GM18508 (cell line): Measurements from ENCODE around the gene RIN1.
"Not testable (repeated sequence)": the region's sequence is repeated elsewhere in the genome, so short reads cannot be mapped to it uniquely, and the experiment has no call there.

ENCODE experiments used
- ATAC-seq: cut with Tn5 transposase; IDR thresholded peaks from one replicate; pipeline ENCODE4 v1.9.1; 2021; ENCODE audit warnings: moderate number of reproducible peaks; ENCODE audit not compliant: insufficient read depth, unreplicated experiment

RIN1 gene

DNA sequence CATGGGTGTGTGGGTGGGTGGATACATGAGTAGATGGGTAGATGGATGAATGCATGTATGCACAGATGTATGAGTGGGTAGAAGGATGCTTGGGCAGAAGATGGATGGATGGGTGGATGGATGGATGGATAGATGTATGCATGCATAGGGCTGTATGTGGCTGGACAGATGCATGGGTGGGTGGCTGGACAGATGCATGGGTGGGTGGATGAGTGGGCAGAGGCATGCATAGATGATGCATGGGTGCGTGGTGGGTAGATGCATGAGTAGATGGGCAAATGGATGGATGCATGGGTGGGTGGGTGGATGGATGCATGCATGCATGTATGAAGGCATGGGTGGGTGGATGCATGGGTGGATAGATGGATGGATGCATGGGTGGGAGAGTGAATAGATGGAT, 12.6 kb downstream of the RIN1 start:
- no peak for ATAC-seq

- no peak for ATAC-seq
Observed at GRCh38 chr11:66322732-66323427, 13.4 kb downstream of the RIN1 start.

DNA sequence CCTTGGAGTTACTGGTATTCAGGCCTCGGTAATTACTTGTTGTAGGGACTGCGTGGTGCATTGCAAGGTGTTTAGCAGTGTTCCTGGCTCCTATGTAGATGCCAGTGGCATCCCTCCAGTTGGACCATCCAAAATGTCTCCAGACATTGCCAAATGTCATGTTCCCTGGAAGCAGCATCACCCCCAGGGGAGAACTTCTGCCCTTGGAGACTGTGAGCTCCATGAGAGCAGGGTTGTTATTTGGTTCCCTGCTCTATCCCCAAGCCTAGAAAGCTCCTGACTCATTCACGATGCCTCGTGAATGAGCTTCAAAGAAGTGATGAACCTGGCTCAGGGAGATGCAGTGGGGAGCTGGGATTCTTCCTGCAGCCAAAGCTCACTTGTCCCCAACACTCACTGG, 14.6 kb downstream of the RIN1 start:
- ATAC-seq, result no peak

DNA sequence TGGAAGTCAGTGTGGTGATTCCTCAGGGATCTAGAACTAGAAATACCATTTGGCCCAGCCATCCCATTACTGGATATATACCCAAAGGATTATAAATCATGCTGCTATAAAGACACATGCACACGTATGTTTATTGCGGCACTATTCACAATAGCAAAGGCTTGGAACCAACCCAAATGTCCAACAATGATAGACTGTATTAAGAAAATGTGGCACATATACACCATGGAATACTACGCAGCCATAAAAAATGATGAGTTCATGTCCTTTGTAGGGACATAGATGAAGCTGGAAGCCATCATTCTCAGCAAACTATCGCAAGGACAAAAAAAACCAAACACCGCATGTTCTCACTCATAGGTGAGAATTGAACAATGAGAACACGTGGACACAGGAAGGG, 15.5 kb downstream of the RIN1 start:
- not testable (repeated sequence) for ATAC-seq

GRCh38 chr11:66320289-66320688, 15.9 kb downstream of the RIN1 start:
- ATAC-seq, result not testable (repeated sequence)

GRCh38 chr11:66318600-66318970, 17.6 kb downstream of the RIN1 start:
- ATAC-seq, result no peak

- ATAC-seq, result no peak
Observed at GRCh38 chr11:66317723-66318599, 18.3 kb downstream of the RIN1 start.

DNA sequence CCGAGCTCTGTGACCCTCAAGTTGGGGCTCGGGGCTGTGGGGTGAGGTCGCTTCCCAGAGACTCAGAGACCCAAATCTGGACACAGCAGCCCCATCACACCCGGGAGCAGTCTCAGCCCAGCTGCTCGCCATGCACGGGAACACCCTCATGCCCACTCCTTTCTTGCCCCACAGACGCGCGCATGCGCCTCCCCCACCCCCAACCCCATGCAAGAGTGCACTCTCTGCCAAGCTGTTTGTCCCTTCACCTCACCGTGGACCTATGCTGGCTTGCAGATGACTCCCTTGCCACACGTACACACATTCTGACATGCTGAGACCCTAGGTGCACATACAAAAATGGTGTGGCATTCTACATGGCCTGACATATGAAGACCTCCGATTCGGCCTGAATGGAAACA, 18.9 kb downstream of the RIN1 start:
- no peak for ATAC-seq

DNA sequence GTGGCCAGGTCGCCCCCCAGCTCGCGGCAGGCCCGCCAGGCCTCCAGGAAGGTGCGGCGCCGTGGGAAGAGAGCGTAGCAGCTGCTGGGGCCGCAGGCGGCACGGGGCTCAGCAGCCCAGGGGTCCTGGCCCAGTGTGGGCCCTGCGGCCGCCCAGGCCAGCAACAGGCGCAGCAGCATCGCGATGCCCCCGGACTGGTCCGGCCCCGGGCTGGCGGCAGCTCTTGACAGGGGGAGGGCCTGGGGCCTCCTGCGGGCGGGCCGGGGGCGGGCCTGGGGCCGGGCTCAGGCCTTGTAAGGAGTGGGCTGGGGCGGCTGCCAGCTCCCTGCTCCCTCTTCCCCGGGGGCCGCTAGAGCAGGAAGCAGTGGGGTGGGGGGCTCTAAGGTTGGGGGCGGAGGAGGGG, 19.4 kb downstream of the RIN1 start, which contains the start of gene CD248:
Gene CD248 (minus strand): TSS at position 196 of the 403 bp plus-strand sequence. CDS start 17 bp downstream, at position 179.
- ATAC-seq, result no peak

GRCh38 chr11:66315921-66316811, 20.1 kb downstream of the RIN1 start:
- no peak for ATAC-seq

GRCh38 chr11:66315498-66315885, 20.7 kb downstream of the RIN1 start:
- no peak for ATAC-seq

DNA sequence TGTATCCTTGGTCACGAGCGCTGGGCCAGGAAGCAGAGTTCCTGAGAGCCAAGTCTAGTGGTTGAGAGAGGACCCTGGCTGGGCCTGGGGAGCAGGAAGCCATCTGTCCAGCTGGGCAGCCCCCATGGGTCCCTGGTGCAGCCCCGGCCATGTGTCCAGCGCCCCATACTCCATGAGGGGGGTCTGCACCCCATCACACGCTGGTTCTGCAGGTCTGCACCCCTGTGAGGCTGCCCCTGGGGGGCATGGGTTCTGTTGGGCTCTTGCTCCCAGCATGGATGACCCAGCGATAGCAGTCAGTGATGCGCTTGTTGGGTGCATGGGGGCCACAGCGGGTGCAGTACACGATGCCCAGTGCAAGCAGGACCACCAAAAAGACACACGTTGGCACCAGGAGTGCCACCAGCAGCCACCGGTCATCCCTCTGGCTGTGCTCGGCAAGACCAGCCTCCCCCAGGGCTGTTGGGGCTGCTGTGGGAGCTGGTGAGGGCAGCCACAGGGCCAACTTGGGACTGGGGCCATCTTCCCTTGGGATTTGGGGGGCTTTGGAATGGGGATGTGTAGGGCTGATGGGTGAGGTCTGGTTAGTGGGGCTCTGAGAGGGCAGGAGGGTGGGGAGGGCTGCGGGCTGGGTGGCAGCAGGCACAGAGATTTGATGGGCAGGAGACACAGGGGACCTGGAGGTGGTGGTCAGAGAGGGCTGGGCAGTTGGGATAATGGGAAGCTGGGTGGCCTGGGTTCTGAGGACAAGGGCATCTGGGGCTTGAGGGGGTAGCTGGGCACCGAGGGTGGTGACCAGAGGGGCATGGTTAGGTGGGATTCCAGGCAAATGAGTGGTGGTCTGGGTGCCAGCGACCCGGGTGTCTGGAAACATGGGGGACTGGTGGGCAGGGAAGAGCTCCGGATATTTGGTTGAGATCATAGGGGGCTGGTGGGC, 21.4 kb downstream of the RIN1 start:
- no peak for ATAC-seq

- ATAC-seq, result no peak
Observed at GRCh38 chr11:66314186-66314501, 22.1 kb downstream of the RIN1 start.

- ATAC-seq, result no peak
Observed at GRCh38 chr11:66313321-66314185, 22.7 kb downstream of the RIN1 start.

DNA sequence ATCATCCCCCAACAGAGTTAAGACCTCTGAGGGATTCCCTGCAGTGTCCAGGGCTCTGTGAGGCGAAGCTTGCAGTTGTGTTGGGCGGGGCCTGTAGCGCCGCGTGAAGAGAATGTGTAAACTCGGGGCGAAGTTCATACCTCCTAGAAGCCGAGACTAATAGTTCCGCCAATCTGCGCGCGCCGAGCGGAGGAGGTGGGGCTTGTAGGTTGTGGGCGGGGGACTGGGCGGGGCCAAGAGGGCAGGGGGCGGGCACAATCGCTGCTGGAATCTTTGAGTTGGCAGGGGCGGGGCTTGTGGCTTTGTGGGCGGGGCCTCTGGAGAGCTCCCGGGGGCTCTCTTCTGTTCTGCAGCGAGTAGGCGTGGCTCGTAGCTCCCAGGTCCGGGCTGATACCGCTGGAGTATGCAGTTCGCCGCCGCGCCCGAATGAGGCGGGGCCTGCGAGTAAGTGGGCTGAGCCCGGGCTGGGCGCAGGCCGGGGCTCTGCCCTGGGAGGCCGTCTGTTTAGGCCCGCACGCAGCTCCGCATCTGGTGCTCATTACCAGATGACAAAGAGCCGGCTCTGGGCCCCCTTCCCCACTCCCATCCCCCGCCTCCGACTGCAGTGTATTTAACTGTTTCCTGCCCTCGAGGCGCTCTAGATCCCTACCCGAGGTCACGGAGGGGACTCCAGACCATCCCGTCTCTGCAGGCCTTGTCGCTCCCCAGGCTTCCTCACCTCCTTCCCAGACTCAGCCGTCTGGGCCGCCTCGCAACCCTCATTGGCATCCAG, 23.5 kb downstream of the RIN1 start:
- ATAC-seq, result peak; percentile 23

- ATAC-seq, result peak; percentile 41
Observed at GRCh38 chr11:66311965-66312548, 24.2 kb downstream of the RIN1 start.

DNA sequence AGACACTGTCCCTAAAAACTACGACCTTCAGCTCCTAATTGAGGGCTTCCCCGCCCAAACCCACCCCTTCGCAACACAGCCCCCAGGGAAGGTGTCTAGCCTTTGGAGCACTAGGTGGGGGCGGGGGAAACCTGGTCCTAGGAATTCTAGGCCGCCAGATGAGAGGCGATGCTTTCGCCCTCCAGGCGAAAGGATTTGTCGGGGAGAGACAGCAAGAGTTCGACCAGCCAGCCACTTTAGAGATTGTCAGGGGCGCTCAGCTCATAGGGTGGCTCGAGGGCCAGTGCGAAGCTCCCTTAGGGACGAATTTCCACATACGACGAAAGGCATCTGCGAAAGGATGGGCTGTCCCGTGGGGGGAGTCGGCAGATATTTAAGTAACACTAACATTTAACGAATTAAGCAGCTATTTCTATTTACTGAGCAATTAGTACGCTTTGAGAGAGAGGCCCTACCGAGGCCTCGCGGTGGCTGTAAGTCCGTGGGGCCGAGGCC, 24.7 kb downstream of the RIN1 start:
- ATAC-seq, result no peak
